HG02943 (cell line): ENCODE data around the gene HOGA1.
"Not testable (repeated sequence)": the region's sequence is repeated elsewhere in the genome, so short reads cannot be mapped to it uniquely, and the experiment has no call there.

Experiments used
- ATAC-seq: cut with Tn5 transposase; IDR thresholded peaks from one replicate; pipeline ENCODE4 v1.9.1; 2021; ENCODE audit warnings: mild to moderate bottlenecking, low read depth, moderate library complexity; ENCODE audit not compliant: unreplicated experiment

HOGA1 gene

DNA sequence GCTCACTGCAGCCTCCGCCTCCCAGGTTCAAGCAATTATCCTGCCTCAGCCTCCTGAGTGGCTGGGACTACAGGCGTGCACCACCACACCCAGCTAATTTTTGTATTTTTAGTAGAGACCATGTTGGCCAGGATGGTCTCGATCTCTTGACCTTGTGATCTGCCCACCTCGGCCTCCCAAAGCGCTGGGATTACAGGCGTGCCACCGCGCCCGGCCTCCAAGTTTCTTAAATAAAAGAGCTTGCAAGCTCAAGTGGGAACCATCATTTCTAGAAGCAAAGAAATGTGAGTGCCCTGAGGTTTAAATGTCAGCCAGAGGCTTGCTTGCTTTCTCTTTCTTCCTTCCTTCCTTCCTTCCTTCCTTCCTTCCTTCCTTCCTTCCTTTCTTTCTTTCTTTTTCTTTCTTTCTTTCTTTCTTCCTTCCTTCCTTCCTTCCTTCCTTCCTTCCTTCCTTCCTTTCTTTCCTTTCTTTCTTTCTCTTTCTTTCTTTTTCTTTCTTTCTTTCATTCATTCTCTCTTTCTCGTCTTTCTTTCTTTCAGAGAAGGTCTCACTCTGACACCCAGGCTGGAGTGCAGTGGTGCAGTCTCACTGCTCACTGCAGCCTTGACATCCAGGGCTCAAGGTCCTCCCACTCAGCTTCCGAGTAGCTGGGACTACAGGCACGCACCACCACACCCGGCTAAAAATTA lies 58.4 kb downstream of the HOGA1 start:
- not testable (repeated sequence) for ATAC-seq

DNA sequence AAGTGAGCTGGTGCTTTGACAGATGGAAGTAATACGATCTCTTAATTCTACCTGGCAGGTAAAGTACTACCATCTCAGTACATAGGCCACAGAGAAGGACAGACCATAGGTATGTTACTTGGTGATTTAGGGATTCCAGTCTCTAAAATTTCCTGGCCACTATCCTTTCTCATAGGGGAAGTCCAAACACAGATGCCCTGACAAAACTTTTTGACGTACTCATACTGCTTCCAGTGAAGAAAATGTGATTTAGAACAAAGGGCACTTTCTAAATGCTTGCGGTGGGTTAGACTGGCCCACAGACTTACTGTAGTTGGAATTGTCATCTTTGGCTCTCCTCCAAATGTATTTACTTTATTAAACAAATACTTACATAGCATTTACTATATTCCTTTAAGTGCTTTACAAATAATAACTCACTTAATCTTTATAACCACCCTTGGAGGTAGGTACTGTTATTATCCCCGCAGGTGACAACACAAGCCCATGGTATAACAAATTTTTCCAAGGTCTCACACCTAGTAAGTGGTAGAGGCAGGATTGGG lies 59.3 kb downstream of the HOGA1 start:
- ATAC-seq: no peak

- no peak for ATAC-seq
These were observed 60.7 kb downstream of the HOGA1 start for GRCh38 chr10:97644936-97645335.

DNA sequence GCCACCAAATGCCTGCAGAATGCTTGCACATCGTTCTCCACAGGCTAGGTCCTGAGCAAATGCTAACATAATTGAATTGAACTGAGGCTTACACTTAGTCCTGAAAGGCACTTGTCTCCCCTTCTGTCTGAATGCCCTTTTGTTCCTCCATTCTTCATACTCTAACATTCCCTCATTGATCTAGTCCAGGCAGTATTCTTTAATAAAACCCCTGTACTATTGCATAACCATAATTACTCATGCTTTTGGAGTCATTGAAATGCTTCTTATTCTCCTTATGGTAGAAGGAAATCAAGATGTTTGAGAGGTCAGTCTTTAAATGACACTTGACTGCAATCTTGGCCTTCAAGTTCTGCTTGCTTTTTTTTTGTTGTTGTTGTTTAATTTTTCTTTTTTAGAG lies 63.4 kb downstream of the HOGA1 start:
- ATAC-seq: no peak

- no peak for ATAC-seq
These were observed 64.6 kb downstream of the HOGA1 start for GRCh38 chr10:97648562-97649404.

DNA sequence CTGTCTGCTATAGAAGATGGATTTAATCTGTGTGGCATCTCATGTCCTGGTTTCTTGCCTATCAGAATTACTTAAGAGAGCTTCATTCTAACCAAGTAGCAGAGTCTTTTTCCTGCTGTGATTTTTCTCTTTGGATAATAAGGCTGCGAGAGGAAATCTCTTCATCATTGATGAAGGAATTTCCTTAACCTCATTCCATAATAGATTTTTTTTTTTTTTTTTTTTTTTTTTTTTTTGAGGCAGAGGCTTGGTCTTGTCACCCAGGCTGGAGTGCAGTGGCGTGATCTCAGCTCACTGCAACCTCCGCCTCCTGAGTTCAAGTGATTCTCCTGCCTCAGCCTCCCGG lies 65.2 kb downstream of the HOGA1 start:
- not testable (repeated sequence) for ATAC-seq

- ATAC-seq: no peak
These were observed 66.5 kb downstream of the HOGA1 start for GRCh38 chr10:97650726-97651125.

GRCh38 chr10:97651773-97652172 lies 67.6 kb downstream of the HOGA1 start:
- ATAC-seq: no peak

- ATAC-seq: no peak
These were observed 72.6 kb downstream of the HOGA1 start for GRCh38 chr10:97656777-97657176.

DNA sequence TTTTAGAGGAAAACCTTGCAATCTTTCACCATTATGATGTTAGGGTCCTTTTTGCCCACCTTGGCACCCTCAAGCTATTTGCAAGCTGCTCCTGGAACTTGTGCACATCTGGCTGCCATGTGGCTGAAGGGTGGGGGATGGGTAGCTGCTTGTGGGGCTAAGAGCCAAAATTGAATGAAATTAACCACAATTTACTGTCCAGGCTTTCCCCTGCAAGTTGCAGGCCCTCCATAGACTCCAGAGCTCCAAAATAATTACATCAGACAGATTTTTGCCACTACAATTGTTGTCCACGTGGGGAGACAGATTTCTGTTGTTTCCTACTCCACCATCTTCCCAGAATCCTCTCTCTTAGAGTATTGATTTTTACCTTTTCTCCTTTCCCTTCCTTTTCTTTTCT lies 75.4 kb downstream of the HOGA1 start:
- ATAC-seq: no peak
